ENCODE data around the gene SHISA2. TPM values are rescaled to one million over a fixed set of nuclear protein-coding genes. Genes with fewer than 3 reads are reported as not detected.
A peak's percentile ranks its signal among the peaks of the same experiment; 100 is the strongest.

Gene SHISA2
- polyA plus RNA-seq (2011; rRNA removed) (not detected in 2 replicates), polyA plus RNA-seq (2017; fragmentation: RNase III; extraction: RNeasy Plus Mini Kit Qiagen cat#74134 plus additional on column Dnase treatment) (not detected in 3 replicates), polyA minus RNA-seq (2011; rRNA and poly(A)+ RNA removed) (not detected in 2 replicates)
- not detected in 2 replicates for polyA plus RNA-seq (2012; cell fraction: cytosol; rRNA removed)
- polyA plus RNA-seq (2012; cell fraction: nucleus; rRNA removed): not detected in 2 replicates

DNA sequence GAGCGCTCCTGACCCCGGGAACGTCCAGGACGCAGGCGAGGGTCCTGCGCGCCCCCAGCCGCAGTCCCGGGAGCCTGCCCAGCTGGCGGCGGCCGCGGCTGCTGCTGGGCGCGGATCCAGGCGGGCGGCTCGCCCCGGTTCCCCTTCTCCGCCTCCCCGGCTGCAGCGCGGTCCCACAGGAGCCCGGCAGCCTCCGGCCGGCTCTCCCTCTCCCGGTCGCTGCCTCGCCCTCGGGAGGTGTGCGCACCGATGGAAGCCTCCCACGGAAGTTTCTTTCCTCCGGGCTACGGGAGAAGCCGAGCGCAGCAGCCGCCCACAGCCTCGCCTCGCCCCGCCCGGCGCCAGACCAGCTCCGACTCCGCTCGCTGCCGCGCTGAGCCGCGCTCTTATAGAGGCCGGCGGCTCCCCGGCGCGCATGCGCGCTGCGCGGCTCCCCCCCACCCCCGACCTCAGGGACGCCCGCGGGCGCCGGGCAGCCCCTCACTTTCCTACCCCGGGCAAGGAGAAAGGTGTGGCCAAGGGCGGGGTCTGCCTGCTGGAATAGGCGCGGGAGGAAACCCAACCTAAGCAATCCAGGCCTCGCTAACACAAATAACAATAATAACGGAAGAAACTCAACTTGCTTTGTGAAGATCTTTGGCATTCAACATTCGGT, at the start of gene SHISA2:
TSS of gene SHISA2 (minus strand) at position 360 of the 655 bp plus-strand sequence. CDS start 1,041 bp downstream, outside the sequence.
- CTCF ChIA-PET: no interaction called here
- 5% methylated on average over 5 of the region's 72 CpGs for WGBS (ENCODE audit: missing lambda C conversion rate)
- POLR2A ChIA-PET: no interaction called here
- no peak within 1 kb of the TSS for H3K27ac ChIP-seq
- TF ChIP-seq NFE2L2 (conservative IDR thresholded peaks at IDR 0.05; ENCODE audit: low read length): no peak
- peak; percentile 19; the same call in 1 of the 2 replicates for TF ChIP-seq POLR2A (IDR thresholded peaks at IDR 0.05; ENCODE audit: low read length)
- H3K4me2 ChIP-seq: peak within 1 kb of the TSS; percentile 75
- ATAC-seq (peak; percentile 58 to 91; a peak in 5 of 6 replicates), FAIRE-seq (no peak), DNase-seq (ENCODE audit: low read depth in 1 of 2, low spot score in 1 of 2) (peak in 1 of 2 experiments; percentile 14)
- no peaks in the 10 kb centered on the region for H3K4me1 ChIP-seq
- H3K9me3 ChIP-seq: no peaks in the 10 kb centered on the region
- H3K4me3 ChIP-seq: peak within 1 kb of the TSS; percentile 36

DNA sequence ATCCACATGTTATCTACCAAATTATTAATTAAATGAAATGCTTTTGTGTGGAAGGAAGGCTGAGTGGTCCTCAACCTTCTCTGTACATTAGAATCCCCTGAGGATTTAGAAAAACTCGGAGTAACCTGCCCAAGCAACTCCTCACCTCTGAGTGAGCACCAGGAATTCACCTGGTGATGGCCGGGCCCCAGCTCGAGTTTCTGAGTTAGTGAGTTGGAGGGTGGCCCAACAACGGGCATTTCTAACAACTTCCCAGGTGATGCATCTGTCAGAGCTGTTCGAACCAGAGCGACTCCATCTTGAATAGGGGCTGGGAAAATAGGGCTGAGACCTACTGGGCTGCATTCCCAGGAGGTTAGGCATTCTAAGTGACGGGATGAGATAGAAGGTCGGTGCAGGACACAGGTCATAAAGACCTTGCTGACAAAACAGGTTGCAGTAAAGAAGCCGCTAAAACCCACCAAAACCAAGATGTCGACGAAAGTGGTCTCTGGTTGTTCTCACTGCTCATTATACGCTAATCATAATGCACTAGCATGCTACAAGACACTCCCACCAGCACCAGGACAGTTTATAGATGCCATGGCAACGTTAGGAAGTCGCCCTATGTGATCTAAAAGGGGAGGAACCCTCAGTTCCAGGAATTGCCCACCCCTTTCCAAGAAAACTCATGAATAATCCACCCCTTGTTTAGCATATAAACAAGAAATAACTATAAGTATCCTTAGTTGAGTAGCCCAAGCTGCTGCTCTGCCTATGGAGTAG, 44.2 kb upstream of the SHISA2 start:
- no peak overlapping the region for H3K4me2 ChIP-seq
- no peak for ATAC-seq
- DNase-seq (ENCODE audit: low read depth in 1 of 2, low spot score in 1 of 2): no peak
- no peaks in the 10 kb centered on the region for H3K9me3 ChIP-seq
- TF ChIP-seq HOXB5 (CRISPR knock-in tag; IDR thresholded peaks at IDR 0.05) (no peak), HOXB13 (CRISPR knock-in tag; IDR thresholded peaks at IDR 0.05; ENCODE audit: low read depth) (no peak), GATA3 (IDR thresholded peaks at IDR 0.05; ENCODE audit: borderline replicate concordance) (no peak), EHF (CRISPR knock-in tag; IDR thresholded peaks at IDR 0.05) (no peak), KDM5A (IDR thresholded peaks at IDR 0.05) (no peak), NR3C1 (IDR thresholded peaks at IDR 0.05) (no peak), ESRRA (IDR thresholded peaks at IDR 0.05; ENCODE audit: borderline replicate concordance, low read length) (no peak), NPAS2 (CRISPR knock-in tag; IDR thresholded peaks at IDR 0.05; ENCODE audit: borderline replicate concordance) (no peak), FOSB (CRISPR knock-in tag; IDR thresholded peaks at IDR 0.05) (no peak), CBX8 (IDR thresholded peaks at IDR 0.05) (no peak), PHF8 (IDR thresholded peaks at IDR 0.05; ENCODE audit: borderline replicate concordance, low read depth) (no peak), HOXA7 (CRISPR knock-in tag; IDR thresholded peaks at IDR 0.05) (no peak), SREBF2 (IDR thresholded peaks at IDR 0.05) (no peak)
- TF ChIP-seq, protein P1, sequence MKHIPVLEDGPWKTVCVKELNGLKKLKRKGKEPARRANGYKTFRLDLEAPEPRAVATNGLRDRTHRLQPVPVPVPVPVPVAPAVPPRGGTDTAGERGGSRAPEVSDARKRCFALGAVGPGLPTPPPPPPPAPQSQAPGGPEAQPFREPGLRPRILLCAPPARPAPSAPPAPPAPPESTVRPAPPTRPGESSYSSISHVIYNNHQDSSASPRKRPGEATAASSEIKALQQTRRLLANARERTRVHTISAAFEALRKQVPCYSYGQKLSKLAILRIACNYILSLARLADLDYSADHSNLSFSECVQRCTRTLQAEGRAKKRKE (CRISPR knock-in tag; IDR thresholded peaks at IDR 0.05; ENCODE audit: low read depth): no peak
- TF ChIP-seq, protein P2, sequence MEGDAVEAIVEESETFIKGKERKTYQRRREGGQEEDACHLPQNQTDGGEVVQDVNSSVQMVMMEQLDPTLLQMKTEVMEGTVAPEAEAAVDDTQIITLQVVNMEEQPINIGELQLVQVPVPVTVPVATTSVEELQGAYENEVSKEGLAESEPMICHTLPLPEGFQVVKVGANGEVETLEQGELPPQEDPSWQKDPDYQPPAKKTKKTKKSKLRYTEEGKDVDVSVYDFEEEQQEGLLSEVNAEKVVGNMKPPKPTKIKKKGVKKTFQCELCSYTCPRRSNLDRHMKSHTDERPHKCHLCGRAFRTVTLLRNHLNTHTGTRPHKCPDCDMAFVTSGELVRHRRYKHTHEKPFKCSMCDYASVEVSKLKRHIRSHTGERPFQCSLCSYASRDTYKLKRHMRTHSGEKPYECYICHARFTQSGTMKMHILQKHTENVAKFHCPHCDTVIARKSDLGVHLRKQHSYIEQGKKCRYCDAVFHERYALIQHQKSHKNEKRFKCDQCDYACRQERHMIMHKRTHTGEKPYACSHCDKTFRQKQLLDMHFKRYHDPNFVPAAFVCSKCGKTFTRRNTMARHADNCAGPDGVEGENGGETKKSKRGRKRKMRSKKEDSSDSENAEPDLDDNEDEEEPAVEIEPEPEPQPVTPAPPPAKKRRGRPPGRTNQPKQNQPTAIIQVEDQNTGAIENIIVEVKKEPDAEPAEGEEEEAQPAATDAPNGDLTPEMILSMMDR (IDR thresholded peaks at IDR 0.05): no peak
- TF ChIP-seq, protein P3, sequence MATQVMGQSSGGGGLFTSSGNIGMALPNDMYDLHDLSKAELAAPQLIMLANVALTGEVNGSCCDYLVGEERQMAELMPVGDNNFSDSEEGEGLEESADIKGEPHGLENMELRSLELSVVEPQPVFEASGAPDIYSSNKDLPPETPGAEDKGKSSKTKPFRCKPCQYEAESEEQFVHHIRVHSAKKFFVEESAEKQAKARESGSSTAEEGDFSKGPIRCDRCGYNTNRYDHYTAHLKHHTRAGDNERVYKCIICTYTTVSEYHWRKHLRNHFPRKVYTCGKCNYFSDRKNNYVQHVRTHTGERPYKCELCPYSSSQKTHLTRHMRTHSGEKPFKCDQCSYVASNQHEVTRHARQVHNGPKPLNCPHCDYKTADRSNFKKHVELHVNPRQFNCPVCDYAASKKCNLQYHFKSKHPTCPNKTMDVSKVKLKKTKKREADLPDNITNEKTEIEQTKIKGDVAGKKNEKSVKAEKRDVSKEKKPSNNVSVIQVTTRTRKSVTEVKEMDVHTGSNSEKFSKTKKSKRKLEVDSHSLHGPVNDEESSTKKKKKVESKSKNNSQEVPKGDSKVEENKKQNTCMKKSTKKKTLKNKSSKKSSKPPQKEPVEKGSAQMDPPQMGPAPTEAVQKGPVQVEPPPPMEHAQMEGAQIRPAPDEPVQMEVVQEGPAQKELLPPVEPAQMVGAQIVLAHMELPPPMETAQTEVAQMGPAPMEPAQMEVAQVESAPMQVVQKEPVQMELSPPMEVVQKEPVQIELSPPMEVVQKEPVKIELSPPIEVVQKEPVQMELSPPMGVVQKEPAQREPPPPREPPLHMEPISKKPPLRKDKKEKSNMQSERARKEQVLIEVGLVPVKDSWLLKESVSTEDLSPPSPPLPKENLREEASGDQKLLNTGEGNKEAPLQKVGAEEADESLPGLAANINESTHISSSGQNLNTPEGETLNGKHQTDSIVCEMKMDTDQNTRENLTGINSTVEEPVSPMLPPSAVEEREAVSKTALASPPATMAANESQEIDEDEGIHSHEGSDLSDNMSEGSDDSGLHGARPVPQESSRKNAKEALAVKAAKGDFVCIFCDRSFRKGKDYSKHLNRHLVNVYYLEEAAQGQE (IDR thresholded peaks at IDR 0.05): no peak
- TF ChIP-seq, protein P4, sequence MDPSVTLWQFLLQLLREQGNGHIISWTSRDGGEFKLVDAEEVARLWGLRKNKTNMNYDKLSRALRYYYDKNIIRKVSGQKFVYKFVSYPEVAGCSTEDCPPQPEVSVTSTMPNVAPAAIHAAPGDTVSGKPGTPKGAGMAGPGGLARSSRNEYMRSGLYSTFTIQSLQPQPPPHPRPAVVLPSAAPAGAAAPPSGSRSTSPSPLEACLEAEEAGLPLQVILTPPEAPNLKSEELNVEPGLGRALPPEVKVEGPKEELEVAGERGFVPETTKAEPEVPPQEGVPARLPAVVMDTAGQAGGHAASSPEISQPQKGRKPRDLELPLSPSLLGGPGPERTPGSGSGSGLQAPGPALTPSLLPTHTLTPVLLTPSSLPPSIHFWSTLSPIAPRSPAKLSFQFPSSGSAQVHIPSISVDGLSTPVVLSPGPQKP (IDR thresholded peaks at IDR 0.05; ENCODE audit: low read depth, low read length): no peak
- no peak overlapping the region for H3K27ac ChIP-seq
- WGBS (ENCODE audit: missing lambda C conversion rate): 14% methylated on average over 12 of the region's 14 CpGs
- no peak for FAIRE-seq
- no peaks in the 10 kb centered on the region for H3K4me1 ChIP-seq
- ChIA-PET CTCF (interaction anchor here (0.7 to 1.2 kb wide), 2 partner anchors 14 to 521 kb away, joined by 3 read pairs; no protein-coding TSS in a partner anchor), POLR2A (no interaction called here)
- H3K4me3 ChIP-seq: no peak overlapping the region
